HG02642 (cell line): Measurements from ENCODE around the gene PAPPA.

Experiments
- ATAC-seq: cut with Tn5 transposase; IDR thresholded peaks from one replicate; pipeline ENCODE4 v1.9.1; 2021; ENCODE audit warnings: mild to moderate bottlenecking; ENCODE audit not compliant: unreplicated experiment, poor library complexity

PAPPA gene

GRCh38 chr9:116336133-116336862 lies 182.7 kb downstream of the PAPPA start:
- no peak for ATAC-seq

- ATAC-seq = no peak
Measured at GRCh38 chr9:116337015-116337414, 183.4 kb downstream of the PAPPA start.

- ATAC-seq = no peak
Measured at GRCh38 chr9:116340270-116340669, 186.7 kb downstream of the PAPPA start.

GRCh38 chr9:116342061-116342460 lies 188.5 kb downstream of the PAPPA start:
- no peak for ATAC-seq

- ATAC-seq = no peak
Measured at GRCh38 chr9:116342941-116343340, 189.3 kb downstream of the PAPPA start.

GRCh38 chr9:116344416-116344815 lies 190.8 kb downstream of the PAPPA start:
- no peak for ATAC-seq

GRCh38 chr9:116345393-116345792 lies 191.8 kb downstream of the PAPPA start:
- ATAC-seq = no peak

- no peak for ATAC-seq
Measured at GRCh38 chr9:116345817-116346216, 192.2 kb downstream of the PAPPA start.

GRCh38 chr9:116349684-116350083 lies 196.1 kb downstream of the PAPPA start:
- ATAC-seq = no peak

GRCh38 chr9:116350213-116350612 lies 196.6 kb downstream of the PAPPA start:
- no peak for ATAC-seq

GRCh38 chr9:116352958-116353357 lies 199.4 kb downstream of the PAPPA start:
- ATAC-seq = no peak

GRCh38 chr9:116355153-116355921 lies 201.7 kb downstream of the PAPPA start:
- ATAC-seq = no peak

- ATAC-seq = no peak
Measured at GRCh38 chr9:116358251-116358650, 204.7 kb downstream of the PAPPA start.

GRCh38 chr9:116360016-116360415 lies 206.4 kb downstream of the PAPPA start:
- ATAC-seq = no peak

GRCh38 chr9:116360989-116361388 lies 207.4 kb downstream of the PAPPA start:
- no peak for ATAC-seq

GRCh38 chr9:116361547-116361946 lies 208.0 kb downstream of the PAPPA start:
- no peak for ATAC-seq

- ATAC-seq = no peak
Measured at GRCh38 chr9:116362493-116362892, 208.9 kb downstream of the PAPPA start.

GRCh38 chr9:116365056-116365471 lies 211.5 kb downstream of the PAPPA start:
- no peak for ATAC-seq

- no peak for ATAC-seq
Measured at GRCh38 chr9:116366241-116366640, 212.7 kb downstream of the PAPPA start.

- no peak for ATAC-seq
Measured at GRCh38 chr9:116368680-116369079, 215.1 kb downstream of the PAPPA start.

- no peak for ATAC-seq
Measured at GRCh38 chr9:116369706-116370105, 216.1 kb downstream of the PAPPA start.

- no peak for ATAC-seq
Measured at GRCh38 chr9:116370556-116370955, 217.0 kb downstream of the PAPPA start.
